Transverse colon (tissue), 4 donors: Measurements from ENCODE around the gene CCNY.

ENCODE experiments used
- EP300 ChIP-seq: sonication (generic); formaldehyde crosslinking; IDR thresholded peaks from one replicate; pipeline ENCODE4 v1.6.1; 2017; ENCODE audit warnings: antibody characterized with exemption, low read depth
- POLR2A ChIP-seq: fragments of 450-650 bp; IDR thresholded peaks from one replicate; pipeline ENCODE4 v1.6.1; 2016; ENCODE audit warnings: antibody characterized with exemption, mild to moderate bottlenecking, moderate library complexity
- POLR2AphosphoS5 ChIP-seq, 3 donors: sonication (generic); formaldehyde crosslinking; IDR thresholded peaks; one replicate each; pipeline ENCODE4 v1.6.1; 2016; ENCODE audit warnings: antibody characterized with exemption in 3 of 3
- TF ChIP-seq, protein P1 (sequence below), 5 experiments: fragments of 200-600 bp in 3 of 5; fragments of 450-650 bp in 2 of 5; sonication (generic) in 3 of 5; IDR thresholded peaks; 1 replicate in 2 of 5; 2 replicates in 3 of 5; pipeline ENCODE4 v1.5.1; 2016 to 2017; ENCODE audit warnings: antibody characterized with exemption in 5 of 5, inconsistent platforms in 3 of 5, mild to moderate bottlenecking in 2 of 5, moderate library complexity in 1 of 5

GRCh38 chr10:35394411-35394851, 58.1 kb downstream of the CCNY start:
- TF ChIP-seq, protein P1, sequence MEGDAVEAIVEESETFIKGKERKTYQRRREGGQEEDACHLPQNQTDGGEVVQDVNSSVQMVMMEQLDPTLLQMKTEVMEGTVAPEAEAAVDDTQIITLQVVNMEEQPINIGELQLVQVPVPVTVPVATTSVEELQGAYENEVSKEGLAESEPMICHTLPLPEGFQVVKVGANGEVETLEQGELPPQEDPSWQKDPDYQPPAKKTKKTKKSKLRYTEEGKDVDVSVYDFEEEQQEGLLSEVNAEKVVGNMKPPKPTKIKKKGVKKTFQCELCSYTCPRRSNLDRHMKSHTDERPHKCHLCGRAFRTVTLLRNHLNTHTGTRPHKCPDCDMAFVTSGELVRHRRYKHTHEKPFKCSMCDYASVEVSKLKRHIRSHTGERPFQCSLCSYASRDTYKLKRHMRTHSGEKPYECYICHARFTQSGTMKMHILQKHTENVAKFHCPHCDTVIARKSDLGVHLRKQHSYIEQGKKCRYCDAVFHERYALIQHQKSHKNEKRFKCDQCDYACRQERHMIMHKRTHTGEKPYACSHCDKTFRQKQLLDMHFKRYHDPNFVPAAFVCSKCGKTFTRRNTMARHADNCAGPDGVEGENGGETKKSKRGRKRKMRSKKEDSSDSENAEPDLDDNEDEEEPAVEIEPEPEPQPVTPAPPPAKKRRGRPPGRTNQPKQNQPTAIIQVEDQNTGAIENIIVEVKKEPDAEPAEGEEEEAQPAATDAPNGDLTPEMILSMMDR (IDR thresholded peaks at IDR 0.05) = no peak
- no peak for TF ChIP-seq POLR2A
- no peak for TF ChIP-seq POLR2AphosphoS5 (IDR thresholded peaks at IDR 0.05)
- no peak for TF ChIP-seq EP300
